Osteocyte (in vitro differentiated cells): Measurements from ENCODE around the gene CACNA1A. TPM values are rescaled to one million over a fixed set of nuclear protein-coding genes. Genes with fewer than 3 reads are reported as not detected.

Experiments used
- DNase-seq: peaks from one replicate; pipeline ENCODE4 v3.0.0; 2021; ENCODE audit warnings: mixed read lengths; ENCODE audit not compliant: unreplicated experiment; ENCODE audit errors: extremely low spot score
- H3K27ac Mint-ChIP-seq: one replicate; pipeline ENCODE4 v1.8.0; 2021; ENCODE audit warnings: mild to moderate bottlenecking, mixed read lengths; ENCODE audit not compliant: unreplicated experiment
- H3K27me3 Mint-ChIP-seq: one replicate; pipeline ENCODE4 v1.8.0; 2021; ENCODE audit warnings: mixed read lengths; ENCODE audit not compliant: unreplicated experiment
- H3K36me3 Mint-ChIP-seq: one replicate; pipeline ENCODE4 v1.8.0; 2021; ENCODE audit warnings: mixed read lengths; ENCODE audit not compliant: unreplicated experiment
- H3K4me1 Mint-ChIP-seq: one replicate; pipeline ENCODE4 v1.8.0; 2021; ENCODE audit warnings: mixed read lengths; ENCODE audit not compliant: unreplicated experiment
- H3K4me3 Mint-ChIP-seq: one replicate; pipeline ENCODE4 v1.8.0; 2021; ENCODE audit warnings: mild to moderate bottlenecking, moderate library complexity, mixed read lengths; ENCODE audit not compliant: unreplicated experiment
- H3K9me3 Mint-ChIP-seq: one replicate; pipeline ENCODE4 v1.8.0; 2021; ENCODE audit warnings: mixed read lengths; ENCODE audit not compliant: unreplicated experiment
- total RNA-seq: library from RNA; stranded (reverse); gene quantifications from 2 replicates; pipeline ENCODE4 v1.2.1, GENCODE V29; 2021
- TF ChIP-seq, protein P1 (sequence below): fragments of 200-600 bp; sonication (generic); IDR thresholded peaks from 2 replicates; pipeline ENCODE4 v1.5.0; 2021; ENCODE audit warnings: antibody characterized with exemption, mild to moderate bottlenecking, moderate library complexity

Gene CACNA1A
- total RNA-seq, 1 donor from 2014 or later = 2.3 TPM

DNA sequence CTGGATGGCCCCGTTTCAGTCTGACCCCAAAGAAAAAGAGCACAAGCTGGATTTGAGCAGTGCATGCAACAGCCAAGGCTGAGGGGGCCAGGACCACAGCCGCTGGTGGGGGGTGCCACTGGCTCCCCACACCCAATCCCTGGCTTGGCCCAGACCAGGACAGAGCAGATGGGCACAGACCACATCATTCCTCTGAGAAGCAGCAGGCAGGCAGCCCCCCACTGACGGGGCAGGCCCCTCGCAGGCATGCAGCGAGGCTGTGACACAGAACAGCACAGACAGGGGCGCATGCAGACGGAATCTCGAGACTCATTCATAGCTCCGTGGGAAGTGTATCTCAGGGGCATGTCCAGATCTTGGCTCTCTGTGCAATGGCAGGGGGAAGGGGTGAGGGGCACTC is 281.2 kb downstream of the CACNA1A start:
- H3K27ac Mint-ChIP-seq = no peak overlapping the region
- peaks cover 28% of the 10 kb centered on the region for H3K27me3 Mint-ChIP-seq
- TF ChIP-seq, protein P1, sequence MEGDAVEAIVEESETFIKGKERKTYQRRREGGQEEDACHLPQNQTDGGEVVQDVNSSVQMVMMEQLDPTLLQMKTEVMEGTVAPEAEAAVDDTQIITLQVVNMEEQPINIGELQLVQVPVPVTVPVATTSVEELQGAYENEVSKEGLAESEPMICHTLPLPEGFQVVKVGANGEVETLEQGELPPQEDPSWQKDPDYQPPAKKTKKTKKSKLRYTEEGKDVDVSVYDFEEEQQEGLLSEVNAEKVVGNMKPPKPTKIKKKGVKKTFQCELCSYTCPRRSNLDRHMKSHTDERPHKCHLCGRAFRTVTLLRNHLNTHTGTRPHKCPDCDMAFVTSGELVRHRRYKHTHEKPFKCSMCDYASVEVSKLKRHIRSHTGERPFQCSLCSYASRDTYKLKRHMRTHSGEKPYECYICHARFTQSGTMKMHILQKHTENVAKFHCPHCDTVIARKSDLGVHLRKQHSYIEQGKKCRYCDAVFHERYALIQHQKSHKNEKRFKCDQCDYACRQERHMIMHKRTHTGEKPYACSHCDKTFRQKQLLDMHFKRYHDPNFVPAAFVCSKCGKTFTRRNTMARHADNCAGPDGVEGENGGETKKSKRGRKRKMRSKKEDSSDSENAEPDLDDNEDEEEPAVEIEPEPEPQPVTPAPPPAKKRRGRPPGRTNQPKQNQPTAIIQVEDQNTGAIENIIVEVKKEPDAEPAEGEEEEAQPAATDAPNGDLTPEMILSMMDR = no peak
- H3K9me3 Mint-ChIP-seq = no peaks in the 10 kb centered on the region
- no peak overlapping the region for H3K4me3 Mint-ChIP-seq
- no peaks in the 10 kb centered on the region for H3K4me1 Mint-ChIP-seq
- no peak for DNase-seq
- H3K36me3 Mint-ChIP-seq = no peaks in the 10 kb centered on the region

DNA sequence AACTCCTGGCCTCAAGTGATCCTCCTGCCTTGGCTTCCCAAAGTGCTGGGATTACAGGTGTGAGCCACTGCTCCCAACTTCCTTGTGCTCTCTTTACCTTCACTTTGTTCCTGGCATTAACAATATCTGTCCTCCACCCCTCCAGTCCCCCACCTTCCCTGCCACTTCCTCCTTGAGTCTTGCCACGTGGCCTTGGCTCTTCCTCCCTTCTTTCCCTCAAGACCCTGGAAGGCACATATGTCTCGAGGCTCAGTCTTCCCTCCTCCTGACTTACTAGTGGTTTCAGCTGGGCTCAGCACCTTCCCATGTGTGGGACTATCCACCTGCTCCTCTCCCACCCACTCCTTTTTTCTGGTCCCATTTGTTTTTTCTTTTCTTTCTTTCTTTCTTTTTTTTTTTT is 285.4 kb downstream of the CACNA1A start:
- H3K9me3 Mint-ChIP-seq = no peaks in the 10 kb centered on the region
- H3K36me3 Mint-ChIP-seq = no peaks in the 10 kb centered on the region
- H3K27ac Mint-ChIP-seq = no peak overlapping the region
- H3K4me1 Mint-ChIP-seq = no peaks in the 10 kb centered on the region
- peaks cover 15% of the 10 kb centered on the region for H3K27me3 Mint-ChIP-seq
- no peak overlapping the region for H3K4me3 Mint-ChIP-seq
- TF ChIP-seq, protein P1 = no peak
- DNase-seq = no peak

DNA sequence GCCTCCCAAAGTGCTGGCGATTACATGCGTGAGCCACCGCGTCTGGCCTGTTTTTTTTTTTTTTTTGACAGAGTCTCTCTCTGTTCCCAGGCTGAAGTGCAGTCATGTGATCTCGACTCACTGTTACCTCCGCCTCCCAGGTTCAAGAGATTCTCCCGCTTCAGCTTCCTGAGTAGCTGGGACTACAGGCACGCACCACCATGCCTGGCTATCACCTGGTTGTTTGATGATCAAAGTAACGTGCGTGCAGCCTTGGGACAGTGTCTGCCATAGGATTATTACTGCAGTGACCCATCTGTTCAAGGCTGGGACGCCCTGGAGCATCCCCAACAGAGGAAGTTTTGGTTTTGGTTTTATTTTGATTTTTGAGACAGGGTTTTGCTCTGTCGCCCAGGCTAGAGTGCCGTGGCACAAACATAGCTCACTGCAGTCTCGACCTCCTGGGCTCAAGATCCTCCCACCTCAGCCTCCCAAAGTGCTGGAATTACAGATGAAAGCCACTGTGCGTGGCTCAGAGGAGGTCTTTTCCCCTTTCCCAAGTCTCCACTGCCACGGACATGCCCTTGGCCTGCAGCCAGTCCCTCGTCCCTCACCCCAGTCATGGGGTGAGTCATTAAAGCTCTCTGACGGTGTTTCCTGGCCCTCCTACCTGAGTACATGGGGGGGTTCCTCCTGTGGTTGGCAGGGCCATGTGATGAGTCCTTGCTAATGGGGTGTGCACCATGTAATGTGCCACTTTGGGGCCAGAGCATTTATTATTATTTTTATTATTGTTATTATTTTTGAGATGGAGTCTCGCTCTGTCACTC is 290.5 kb downstream of the CACNA1A start:
- Mint-ChIP-seq H3K27ac (no peak overlapping the region), H3K4me3 (no peak overlapping the region), H3K36me3 (no peaks in the 10 kb centered on the region), H3K27me3 (peaks cover 5% of the 10 kb centered on the region), H3K4me1 (no peaks in the 10 kb centered on the region), H3K9me3 (no peaks in the 10 kb centered on the region)
- TF ChIP-seq, protein P1 = no peak
- no peak for DNase-seq

DNA sequence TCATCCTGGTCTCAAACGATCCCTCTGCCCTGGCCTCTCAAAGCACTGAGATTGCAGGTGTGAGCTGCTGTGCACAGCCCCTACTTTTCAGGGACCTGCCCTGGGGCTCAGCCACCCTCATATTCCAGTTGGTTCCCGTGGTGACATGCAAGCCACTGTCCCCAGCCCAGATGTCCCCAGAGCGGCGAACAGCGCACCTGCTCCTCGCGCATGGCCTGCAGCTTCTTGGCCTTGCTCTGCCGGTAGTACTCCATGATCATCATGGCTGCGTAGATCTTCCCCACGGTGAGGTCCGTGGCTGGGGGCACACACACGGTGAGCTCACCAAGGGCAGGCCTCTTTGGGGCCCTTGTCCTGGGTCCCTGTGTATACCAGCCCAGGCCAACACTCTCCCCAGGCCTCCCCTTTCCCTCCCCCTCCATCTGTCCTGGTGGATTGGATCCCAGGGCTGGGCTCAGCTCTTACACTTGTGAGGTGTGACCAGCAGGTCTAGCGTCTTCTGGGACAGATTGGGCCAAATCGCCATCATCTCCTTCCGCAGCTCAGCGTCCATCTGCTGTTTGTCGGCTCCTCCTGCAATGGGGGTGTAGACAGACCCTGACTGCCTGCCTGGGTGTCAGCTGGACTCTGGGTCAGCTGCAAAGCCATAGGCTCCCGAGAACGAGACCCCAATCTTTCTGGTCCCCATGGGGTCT is 292.1 kb downstream of the CACNA1A start:
- H3K27ac Mint-ChIP-seq = no peak overlapping the region

More for the DNA sequence above, 292.1 kb downstream of the CACNA1A start:
- Mint-ChIP-seq H3K27me3 (peaks cover 3% of the 10 kb centered on the region), H3K9me3 (no peaks in the 10 kb centered on the region), H3K36me3 (no peaks in the 10 kb centered on the region), H3K4me1 (peaks cover 2% of the 10 kb centered on the region), H3K4me3 (no peak overlapping the region)
- TF ChIP-seq, protein P1 = no peak
- no peak for DNase-seq
